WTC11 (cell line): ENCODE data around the gene LRRC14B. TPM values are rescaled to one million over a fixed set of nuclear protein-coding genes. Genes with fewer than 3 reads are reported as not detected.
"Not testable (repeated sequence)": the region's sequence is repeated elsewhere in the genome, so short reads cannot be mapped to it uniquely, and the experiment has no call there.

Experiments
- ATAC-seq: fragments of 200-7000 bp; cut with Tn5 transposase; 2 replicates; pipeline ENCODE4 v1.10.0; 2021; ENCODE audit warnings: mild to moderate bottlenecking, moderate library complexity
- CTCF ChIA-PET: fragments of 300-600 bp; sonication (Branson Sonifier 250); formaldehyde crosslinking; loops from one replicate; lab custom pipeline; 2021; ENCODE audit warnings: antibody characterized with exemption; lab: Charles Lee
- POLR2A ChIA-PET: fragments of 350-600 bp; sonication (Branson Sonifier 250); formaldehyde crosslinking; loops from one replicate; lab custom pipeline; 2021; ENCODE audit warnings: antibody characterized with exemption; lab: Charles Lee
- DNase-seq: peaks from one replicate; pipeline ENCODE4 v3.0.0; 2021; ENCODE audit warnings: low spot score
- H3K27ac Mint-ChIP-seq: 2 replicates; pipeline ENCODE4 v1.8.0; 2021; ENCODE audit warnings: mixed read lengths
- H3K27me3 Mint-ChIP-seq: 2 replicates; pipeline ENCODE4 v1.8.0; 2021; ENCODE audit warnings: low read depth, mild to moderate bottlenecking, moderate library complexity, mixed read lengths
- H3K36me3 Mint-ChIP-seq: 2 replicates; pipeline ENCODE4 v1.8.0; 2021; ENCODE audit warnings: mixed read lengths
- H3K4me1 Mint-ChIP-seq: 2 replicates; pipeline ENCODE4 v1.8.0; 2022; ENCODE audit warnings: mixed read lengths
- H3K4me3 Mint-ChIP-seq: 2 replicates; pipeline ENCODE4 v1.8.0; 2021; ENCODE audit warnings: mild to moderate bottlenecking, moderate library complexity, mixed read lengths
- H3K9me3 Mint-ChIP-seq: 2 replicates; pipeline ENCODE4 v1.8.0; 2021; ENCODE audit warnings: mixed read lengths
- CREM ChIP-seq: sonication (generic); formaldehyde crosslinking; IDR thresholded peaks from 2 replicates; pipeline ENCODE4 v1.8.1; 2022; ENCODE audit warnings: mild to moderate bottlenecking, missing genetic modification reagents, moderate library complexity
- FOXK1 ChIP-seq: sonication (generic); formaldehyde crosslinking; IDR thresholded peaks from 2 replicates; pipeline ENCODE4 v1.8.0; 2022; ENCODE audit warnings: mild to moderate bottlenecking, moderate library complexity, missing genetic modification reagents
- JUN ChIP-seq: sonication (generic); formaldehyde crosslinking; IDR thresholded peaks from 2 replicates; pipeline ENCODE4 v1.8.0; 2023; ENCODE audit warnings: mild to moderate bottlenecking, missing genetic modification reagents
- MYBL2 ChIP-seq: sonication (generic); formaldehyde crosslinking; IDR thresholded peaks from 2 replicates; pipeline ENCODE4 v1.8.1; 2023; ENCODE audit warnings: mild to moderate bottlenecking, moderate library complexity, missing genetic modification reagents
- NFYB ChIP-seq: sonication (generic); formaldehyde crosslinking; conservative IDR thresholded peaks from 2 replicates; pipeline ENCODE4 v1.8.0; 2022; ENCODE audit warnings: low read depth, missing genetic modification reagents
- SMAD4 ChIP-seq: sonication (generic); formaldehyde crosslinking; IDR thresholded peaks from 2 replicates; pipeline ENCODE4 v1.8.0; 2022; ENCODE audit warnings: mild to moderate bottlenecking, missing genetic modification reagents
- USF1 ChIP-seq: sonication (generic); formaldehyde crosslinking; IDR thresholded peaks from 2 replicates; pipeline ENCODE4 v1.8.0; 2022; ENCODE audit warnings: mild to moderate bottlenecking, missing genetic modification reagents
- ZNF232 ChIP-seq: sonication (generic); formaldehyde crosslinking; IDR thresholded peaks from 2 replicates; pipeline ENCODE4 v1.8.0; 2022; ENCODE audit warnings: mild to moderate bottlenecking, missing genetic modification reagents
- ZNF317 ChIP-seq: sonication (generic); formaldehyde crosslinking; IDR thresholded peaks from 2 replicates; pipeline ENCODE4 v1.8.1; 2023; ENCODE audit warnings: low read depth, mild to moderate bottlenecking, moderate library complexity, missing genetic modification reagents, borderline replicate concordance
- ZSCAN18 ChIP-seq: fragments of 250-450 bp; sonication (Bioruptor Pico); IDR thresholded peaks from 2 replicates; pipeline ENCODE4 v2.1.2; 2022; ENCODE audit warnings: mild to moderate bottlenecking, moderate library complexity
- total RNA-seq: library from RNA; stranded (reverse); gene quantifications from 3 replicates; pipeline ENCODE4 v1.2.3, GENCODE V29; 2021
- TF ChIP-seq, protein P1 (sequence below): sonication (generic); formaldehyde crosslinking; conservative IDR thresholded peaks from 2 replicates; pipeline ENCODE4 v1.8.1; 2022; ENCODE audit warnings: mild to moderate bottlenecking, missing genetic modification reagents
- TF ChIP-seq, protein P2 (sequence below): fragments of 250-450 bp; sonication (Bioruptor Pico); IDR thresholded peaks from 2 replicates; pipeline ENCODE4 v1.9.0; 2021; ENCODE audit warnings: mild to moderate bottlenecking
- TF ChIP-seq, protein P3 (sequence below): fragments of 250-450 bp; sonication (Bioruptor Pico); IDR thresholded peaks from 2 replicates; pipeline ENCODE4 v1.9.0; 2021; ENCODE audit warnings: mild to moderate bottlenecking, borderline replicate concordance
- TF ChIP-seq, protein P4 (sequence below): sonication (generic); formaldehyde crosslinking; IDR thresholded peaks from 2 replicates; pipeline ENCODE4 v1.8.1; 2022; ENCODE audit warnings: missing genetic modification reagents, borderline replicate concordance
- TF ChIP-seq, protein P5 (sequence below): fragments of 250-450 bp; sonication (Bioruptor Pico); IDR thresholded peaks from 2 replicates; pipeline ENCODE4 v1.9.0; 2021; ENCODE audit warnings: mild to moderate bottlenecking

Gene LRRC14B
- total RNA-seq, 1 experiment from 2014 or later: not detected

DNA sequence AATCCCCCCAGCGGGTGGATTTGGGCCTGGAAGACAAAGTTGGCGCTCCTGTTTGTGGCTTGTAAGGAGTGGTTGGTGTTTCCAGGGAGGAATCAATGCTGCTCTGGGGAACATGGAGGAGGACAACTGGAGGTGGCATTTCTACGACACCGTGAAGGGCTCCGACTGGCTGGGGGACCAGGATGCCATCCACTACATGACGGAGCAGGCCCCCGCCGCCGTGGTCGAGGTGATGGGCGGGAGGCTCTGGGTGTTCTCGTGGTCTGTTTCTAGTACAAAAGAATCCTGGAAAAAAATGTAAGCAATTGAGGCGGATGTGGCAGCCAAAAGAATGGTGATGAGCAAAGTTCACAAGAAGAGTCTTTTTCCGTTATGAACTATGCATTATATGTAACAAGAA, 34.0 kb downstream of the LRRC14B start:
- Mint-ChIP-seq H3K9me3 (no peaks in the 10 kb centered on the region), H3K36me3 (peaks cover 53% of the 10 kb centered on the region), H3K4me3 (no peak overlapping the region)

DNA sequence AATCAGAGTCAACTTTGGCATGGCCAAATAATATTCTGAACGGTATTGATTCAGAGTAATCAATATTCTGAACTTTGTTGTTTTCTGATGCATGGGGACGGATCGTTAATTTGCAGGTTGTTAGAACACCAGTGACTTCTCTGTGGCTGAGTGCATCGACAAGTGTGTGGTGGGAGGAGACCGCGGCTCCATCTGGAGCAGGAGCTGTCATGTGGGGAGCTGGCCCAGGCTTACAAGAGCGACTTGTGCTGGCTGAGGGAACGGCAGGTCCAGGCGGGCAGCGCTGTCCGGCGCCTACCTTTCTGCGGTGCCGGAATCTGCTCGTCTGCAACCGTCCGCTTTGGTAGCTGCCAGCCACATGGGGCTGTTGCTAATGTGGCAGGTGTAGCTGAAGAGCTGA, 36.1 kb downstream of the LRRC14B start:
- H3K4me1 Mint-ChIP-seq, H3K4me3 Mint-ChIP-seq, H3K9me3 Mint-ChIP-seq, H3K27me3 Mint-ChIP-seq, H3K27ac Mint-ChIP-seq, DNase-seq, POLR2A ChIA-PET, CTCF ChIA-PET, ATAC-seq: not testable (repeated sequence)
- H3K36me3 Mint-ChIP-seq: peaks cover 68% of the 10 kb centered on the region

More for the DNA sequence above, 34.0 kb downstream of the LRRC14B start:
- Mint-ChIP-seq H3K27me3 (no peaks in the 10 kb centered on the region), H3K4me1 (peaks cover 18% of the 10 kb centered on the region), H3K27ac (no peak overlapping the region)
- ATAC-seq: no peak
- DNase-seq: no peak
- ChIA-PET POLR2A (no interaction called here), CTCF (no interaction called here)
- TF ChIP-seq, protein P1, sequence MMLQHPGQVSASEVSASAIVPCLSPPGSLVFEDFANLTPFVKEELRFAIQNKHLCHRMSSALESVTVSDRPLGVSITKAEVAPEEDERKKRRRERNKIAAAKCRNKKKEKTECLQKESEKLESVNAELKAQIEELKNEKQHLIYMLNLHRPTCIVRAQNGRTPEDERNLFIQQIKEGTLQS (CRISPR knock-in tag): no peak
- TF ChIP-seq, protein P2, sequence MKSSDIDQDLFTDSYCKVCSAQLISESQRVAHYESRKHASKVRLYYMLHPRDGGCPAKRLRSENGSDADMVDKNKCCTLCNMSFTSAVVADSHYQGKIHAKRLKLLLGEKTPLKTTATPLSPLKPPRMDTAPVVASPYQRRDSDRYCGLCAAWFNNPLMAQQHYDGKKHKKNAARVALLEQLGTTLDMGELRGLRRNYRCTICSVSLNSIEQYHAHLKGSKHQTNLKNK: no peak
- TF ChIP-seq SMAD4 (CRISPR knock-in tag) (no peak), ZSCAN18 (CRISPR knock-in tag) (no peak), CREM (no peak), ZNF232 (no peak)
- TF ChIP-seq, protein P3, sequence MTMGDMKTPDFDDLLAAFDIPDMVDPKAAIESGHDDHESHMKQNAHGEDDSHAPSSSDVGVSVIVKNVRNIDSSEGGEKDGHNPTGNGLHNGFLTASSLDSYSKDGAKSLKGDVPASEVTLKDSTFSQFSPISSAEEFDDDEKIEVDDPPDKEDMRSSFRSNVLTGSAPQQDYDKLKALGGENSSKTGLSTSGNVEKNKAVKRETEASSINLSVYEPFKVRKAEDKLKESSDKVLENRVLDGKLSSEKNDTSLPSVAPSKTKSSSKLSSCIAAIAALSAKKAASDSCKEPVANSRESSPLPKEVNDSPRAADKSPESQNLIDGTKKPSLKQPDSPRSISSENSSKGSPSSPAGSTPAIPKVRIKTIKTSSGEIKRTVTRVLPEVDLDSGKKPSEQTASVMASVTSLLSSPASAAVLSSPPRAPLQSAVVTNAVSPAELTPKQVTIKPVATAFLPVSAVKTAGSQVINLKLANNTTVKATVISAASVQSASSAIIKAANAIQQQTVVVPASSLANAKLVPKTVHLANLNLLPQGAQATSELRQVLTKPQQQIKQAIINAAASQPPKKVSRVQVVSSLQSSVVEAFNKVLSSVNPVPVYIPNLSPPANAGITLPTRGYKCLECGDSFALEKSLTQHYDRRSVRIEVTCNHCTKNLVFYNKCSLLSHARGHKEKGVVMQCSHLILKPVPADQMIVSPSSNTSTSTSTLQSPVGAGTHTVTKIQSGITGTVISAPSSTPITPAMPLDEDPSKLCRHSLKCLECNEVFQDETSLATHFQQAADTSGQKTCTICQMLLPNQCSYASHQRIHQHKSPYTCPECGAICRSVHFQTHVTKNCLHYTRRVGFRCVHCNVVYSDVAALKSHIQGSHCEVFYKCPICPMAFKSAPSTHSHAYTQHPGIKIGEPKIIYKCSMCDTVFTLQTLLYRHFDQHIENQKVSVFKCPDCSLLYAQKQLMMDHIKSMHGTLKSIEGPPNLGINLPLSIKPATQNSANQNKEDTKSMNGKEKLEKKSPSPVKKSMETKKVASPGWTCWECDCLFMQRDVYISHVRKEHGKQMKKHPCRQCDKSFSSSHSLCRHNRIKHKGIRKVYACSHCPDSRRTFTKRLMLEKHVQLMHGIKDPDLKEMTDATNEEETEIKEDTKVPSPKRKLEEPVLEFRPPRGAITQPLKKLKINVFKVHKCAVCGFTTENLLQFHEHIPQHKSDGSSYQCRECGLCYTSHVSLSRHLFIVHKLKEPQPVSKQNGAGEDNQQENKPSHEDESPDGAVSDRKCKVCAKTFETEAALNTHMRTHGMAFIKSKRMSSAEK (CRISPR knock-in tag): no peak

DNA sequence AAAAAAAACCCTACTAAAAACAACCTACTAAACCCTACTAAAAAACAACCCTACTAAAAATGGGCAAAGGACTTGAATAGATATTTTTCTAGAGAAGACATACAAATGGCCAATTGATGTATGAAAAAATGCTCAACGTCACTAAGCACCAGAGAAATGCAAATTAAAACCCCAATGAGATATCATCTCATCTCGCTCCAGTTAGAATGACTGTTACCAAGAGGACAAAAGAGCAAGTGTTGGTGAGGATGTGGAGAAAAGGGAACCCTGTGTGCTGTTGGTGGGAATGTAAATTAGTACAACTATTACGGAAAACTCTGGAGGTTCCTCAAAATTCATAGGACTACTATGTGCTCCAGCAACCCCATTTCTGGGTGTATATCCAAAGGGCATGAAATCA, 37.6 kb downstream of the LRRC14B start:
- Mint-ChIP-seq H3K27ac (no peak overlapping the region), H3K9me3 (no peaks in the 10 kb centered on the region), H3K36me3 (peaks cover 78% of the 10 kb centered on the region), H3K27me3 (no peaks in the 10 kb centered on the region), H3K4me1 (peaks cover 5% of the 10 kb centered on the region), H3K4me3 (no peak overlapping the region)
- TF ChIP-seq, protein P3 (CRISPR knock-in tag): no peak
- TF ChIP-seq, protein P4, sequence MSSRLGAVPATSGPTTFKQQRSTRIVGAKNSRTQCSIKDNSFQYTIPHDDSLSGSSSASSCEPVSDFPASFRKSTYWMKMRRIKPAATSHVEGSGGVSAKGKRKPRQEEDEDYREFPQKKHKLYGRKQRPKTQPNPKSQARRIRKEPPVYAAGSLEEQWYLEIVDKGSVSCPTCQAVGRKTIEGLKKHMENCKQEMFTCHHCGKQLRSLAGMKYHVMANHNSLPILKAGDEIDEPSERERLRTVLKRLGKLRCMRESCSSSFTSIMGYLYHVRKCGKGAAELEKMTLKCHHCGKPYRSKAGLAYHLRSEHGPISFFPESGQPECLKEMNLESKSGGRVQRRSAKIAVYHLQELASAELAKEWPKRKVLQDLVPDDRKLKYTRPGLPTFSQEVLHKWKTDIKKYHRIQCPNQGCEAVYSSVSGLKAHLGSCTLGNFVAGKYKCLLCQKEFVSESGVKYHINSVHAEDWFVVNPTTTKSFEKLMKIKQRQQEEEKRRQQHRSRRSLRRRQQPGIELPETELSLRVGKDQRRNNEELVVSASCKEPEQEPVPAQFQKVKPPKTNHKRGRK: no peak
- TF ChIP-seq, protein P5, sequence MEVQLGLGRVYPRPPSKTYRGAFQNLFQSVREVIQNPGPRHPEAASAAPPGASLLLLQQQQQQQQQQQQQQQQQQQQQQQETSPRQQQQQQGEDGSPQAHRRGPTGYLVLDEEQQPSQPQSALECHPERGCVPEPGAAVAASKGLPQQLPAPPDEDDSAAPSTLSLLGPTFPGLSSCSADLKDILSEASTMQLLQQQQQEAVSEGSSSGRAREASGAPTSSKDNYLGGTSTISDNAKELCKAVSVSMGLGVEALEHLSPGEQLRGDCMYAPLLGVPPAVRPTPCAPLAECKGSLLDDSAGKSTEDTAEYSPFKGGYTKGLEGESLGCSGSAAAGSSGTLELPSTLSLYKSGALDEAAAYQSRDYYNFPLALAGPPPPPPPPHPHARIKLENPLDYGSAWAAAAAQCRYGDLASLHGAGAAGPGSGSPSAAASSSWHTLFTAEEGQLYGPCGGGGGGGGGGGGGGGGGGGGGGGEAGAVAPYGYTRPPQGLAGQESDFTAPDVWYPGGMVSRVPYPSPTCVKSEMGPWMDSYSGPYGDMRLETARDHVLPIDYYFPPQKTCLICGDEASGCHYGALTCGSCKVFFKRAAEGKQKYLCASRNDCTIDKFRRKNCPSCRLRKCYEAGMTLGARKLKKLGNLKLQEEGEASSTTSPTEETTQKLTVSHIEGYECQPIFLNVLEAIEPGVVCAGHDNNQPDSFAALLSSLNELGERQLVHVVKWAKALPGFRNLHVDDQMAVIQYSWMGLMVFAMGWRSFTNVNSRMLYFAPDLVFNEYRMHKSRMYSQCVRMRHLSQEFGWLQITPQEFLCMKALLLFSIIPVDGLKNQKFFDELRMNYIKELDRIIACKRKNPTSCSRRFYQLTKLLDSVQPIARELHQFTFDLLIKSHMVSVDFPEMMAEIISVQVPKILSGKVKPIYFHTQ (CRISPR knock-in tag): no peak
- TF ChIP-seq USF1 (no peak), JUN (CRISPR knock-in tag) (no peak), ZNF317 (no peak), FOXK1 (CRISPR knock-in tag) (no peak), NFYB (CRISPR knock-in tag) (no peak), MYBL2 (CRISPR knock-in tag) (no peak)
- POLR2A ChIA-PET: no interaction called here
- DNase-seq (no peak), ATAC-seq (no peak)
- CTCF ChIA-PET: no interaction called here
